Body of pancreas (tissue), 4 donors: ENCODE data around the gene PPARA. TPM values are rescaled to one million over a fixed set of nuclear protein-coding genes. Genes with fewer than 3 reads are reported as not detected.
A peak's percentile ranks its signal among the peaks of the same experiment; 100 is the strongest.

ENCODE experiments used
- ATAC-seq: fragments of 150-250 bp; one replicate; pipeline ENCODE4 v1.9.1; 2016
- DNase-seq, 4 donors: peaks; one replicate each; pipeline ENCODE4 v3.0.0-alpha.2; 2019
- H3K27ac ChIP-seq, 4 donors: fragments of 200-600 bp; sonication (generic); 1 replicate in 3 of 4; 2 replicates in 1 of 4; pipeline versions ENCODE4 v1.5.1 to v1.6.1; 2016 to 2019; ENCODE audit warnings: mild to moderate bottlenecking in 1 of 4, mixed read lengths in 1 of 4, moderate library complexity in 1 of 4
- H3K27me3 ChIP-seq, 2 donors: fragments of 200-600 bp; sonication (generic); one replicate each; pipeline ENCODE4 v1.6.0; 2016; ENCODE audit warnings: mild to moderate bottlenecking in 1 of 2
- H3K36me3 ChIP-seq, 2 donors: fragments of 200-600 bp; sonication (generic); replicated peaks in 1 of 2; 2 replicates each; pipeline ENCODE4 v1.5.1; 2016; ENCODE audit warnings: low read depth in 2 of 2; ENCODE audit not compliant: insufficient read depth in 1 of 2
- H3K4me1 ChIP-seq: fragments of 200-600 bp; sonication (generic); one replicate; pipeline ENCODE4 v1.6.0; 2016
- H3K4me3 ChIP-seq, 2 donors: fragments of 200-600 bp; sonication (generic); 1 replicate in 1 of 2; 2 replicates in 1 of 2; pipeline ENCODE4 v1.5.1; 2016 to 2019
- H3K9me3 ChIP-seq, 3 donors: fragments of 200-600 bp; sonication (generic); 1 replicate in 2 of 3; 2 replicates in 1 of 3; pipeline ENCODE4 v1.5.1; 2016
- POLR2A ChIP-seq, 3 donors: fragments of 450-650 bp; IDR thresholded peaks; one replicate each; pipeline ENCODE4 v1.6.1; 2016; ENCODE audit warnings: antibody characterized with exemption in 3 of 3, mild to moderate bottlenecking in 2 of 3
- WGBS, 2 donors: methylation state at CpG; one replicate each; pipeline ENCODE4 v1.1.5; 2017; 5-methylcytosine and 5-hydroxymethylcytosine counted together
- intact Hi-C: fragments of 100-400 bp; cut with DNase I; formaldehyde crosslinking; loops from one replicate; pipeline ENCODE4 v1.15.1; 2023
- total RNA-seq, 2 donors: library from RNA; depleted of rRNA; stranded (reverse); fragments of >200 nt; gene quantifications; one replicate each; pipeline ENCODE4 v1.1.0, GENCODE V29; 2016
- TF ChIP-seq, protein P1 (sequence below), 7 experiments: fragments of 450-650 bp in 4 of 7; fragments of 200-600 bp in 3 of 7; sonication (generic) in 3 of 7; IDR thresholded peaks; one replicate each; pipeline ENCODE4 v1.5.1; 2016 to 2019; ENCODE audit warnings: antibody characterized with exemption in 7 of 7

PPARA gene
- total RNA-seq, 2 donors from 2014 or later, result 15.8 to 19.8 TPM

DNA sequence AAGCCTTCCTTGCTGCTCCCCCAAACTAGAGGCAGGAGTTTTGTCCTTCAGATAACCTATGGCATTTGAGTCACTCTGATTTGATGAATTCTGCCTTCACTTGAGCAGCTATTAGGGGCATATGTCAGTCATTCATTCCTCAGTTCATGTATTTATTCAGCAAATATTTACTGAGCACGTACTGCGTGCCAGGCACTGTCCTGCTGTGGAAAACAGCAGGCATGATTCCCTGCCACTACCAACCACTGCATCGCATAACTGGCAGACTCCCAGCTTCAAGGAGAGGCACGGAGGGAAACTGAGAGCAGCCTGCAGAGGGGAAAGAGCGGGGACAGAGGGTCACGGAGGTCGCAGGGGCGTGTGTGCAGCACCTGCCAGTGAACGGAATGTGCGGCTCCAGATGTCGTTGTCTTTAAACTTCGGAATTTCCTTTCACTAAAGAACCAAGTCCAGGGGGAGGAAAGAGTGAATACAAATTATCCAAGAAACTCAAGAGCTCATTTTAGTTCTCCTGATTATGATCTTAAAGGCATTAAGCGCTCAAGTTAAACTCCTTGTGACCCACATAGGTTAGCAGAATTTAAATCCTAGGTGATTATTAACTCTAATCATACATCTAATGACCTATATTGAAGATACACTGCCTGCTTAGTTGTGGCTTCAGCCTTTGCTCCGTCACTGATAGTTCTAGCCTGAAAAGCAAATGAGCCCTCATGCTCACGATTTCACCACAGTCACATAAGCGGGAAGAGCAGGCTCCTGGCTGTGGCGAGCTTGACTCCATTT lies 12.6 kb downstream of the PPARA start:
- 47 to 48% methylated on average over 15 to 17 of the region's 17 CpGs for WGBS, 2 donors

DNA sequence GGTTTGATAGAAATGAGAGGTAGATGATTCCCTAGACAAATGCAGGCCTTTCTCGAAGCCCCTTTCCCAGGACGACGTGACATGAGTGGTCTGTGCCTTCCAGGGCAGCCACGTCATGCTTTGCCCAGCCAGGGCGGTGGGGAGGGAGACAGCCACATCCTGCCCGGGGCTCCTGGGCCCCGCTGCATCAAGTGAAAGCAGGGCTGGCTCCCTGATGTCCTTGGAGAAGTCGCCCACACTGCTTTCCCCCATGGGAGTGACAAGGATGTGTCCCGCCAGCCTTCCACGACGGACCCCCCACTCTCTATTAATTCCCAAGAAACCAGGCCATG lies 13.2 kb downstream of the PPARA start:
- 80 to 89% methylated on average over 11 of the region's 11 CpGs for WGBS, 2 donors
- no peak for ATAC-seq
- Histone ChIP-seq H3K27ac (no peak overlapping the region), H3K36me3 (no peaks in the 10 kb centered on the region), H3K9me3 (no peaks in the 10 kb centered on the region), H3K4me3 (no peak overlapping the region), H3K27me3 (no peaks in the 10 kb centered on the region), H3K4me1 (peaks cover 22% of the 10 kb centered on the region)
- intact Hi-C loops, result no loop called here
- TF ChIP-seq, protein P1, sequence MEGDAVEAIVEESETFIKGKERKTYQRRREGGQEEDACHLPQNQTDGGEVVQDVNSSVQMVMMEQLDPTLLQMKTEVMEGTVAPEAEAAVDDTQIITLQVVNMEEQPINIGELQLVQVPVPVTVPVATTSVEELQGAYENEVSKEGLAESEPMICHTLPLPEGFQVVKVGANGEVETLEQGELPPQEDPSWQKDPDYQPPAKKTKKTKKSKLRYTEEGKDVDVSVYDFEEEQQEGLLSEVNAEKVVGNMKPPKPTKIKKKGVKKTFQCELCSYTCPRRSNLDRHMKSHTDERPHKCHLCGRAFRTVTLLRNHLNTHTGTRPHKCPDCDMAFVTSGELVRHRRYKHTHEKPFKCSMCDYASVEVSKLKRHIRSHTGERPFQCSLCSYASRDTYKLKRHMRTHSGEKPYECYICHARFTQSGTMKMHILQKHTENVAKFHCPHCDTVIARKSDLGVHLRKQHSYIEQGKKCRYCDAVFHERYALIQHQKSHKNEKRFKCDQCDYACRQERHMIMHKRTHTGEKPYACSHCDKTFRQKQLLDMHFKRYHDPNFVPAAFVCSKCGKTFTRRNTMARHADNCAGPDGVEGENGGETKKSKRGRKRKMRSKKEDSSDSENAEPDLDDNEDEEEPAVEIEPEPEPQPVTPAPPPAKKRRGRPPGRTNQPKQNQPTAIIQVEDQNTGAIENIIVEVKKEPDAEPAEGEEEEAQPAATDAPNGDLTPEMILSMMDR (IDR thresholded peaks at IDR 0.05), result no peak
- no peak for TF ChIP-seq POLR2A (IDR thresholded peaks at IDR 0.05)
- no peak for DNase-seq

More for the DNA sequence above, 12.6 kb downstream of the PPARA start:
- Histone ChIP-seq H3K4me3 (no peak overlapping the region), H3K9me3 (no peaks in the 10 kb centered on the region), H3K36me3 (no peaks in the 10 kb centered on the region), H3K4me1 (peaks cover 22% of the 10 kb centered on the region), H3K27ac (peak overlapping the region in 2 of 4 donors; percentile 16 to 22), H3K27me3 (no peaks in the 10 kb centered on the region)
- intact Hi-C loops, result no loop called here
- ATAC-seq (peak; percentile 40), DNase-seq (peak in 2 of 4 donors; percentile 30 to 50)
- no peak for TF ChIP-seq POLR2A (IDR thresholded peaks at IDR 0.05)
- TF ChIP-seq, protein P1 (IDR thresholded peaks at IDR 0.05), result no peak

DNA sequence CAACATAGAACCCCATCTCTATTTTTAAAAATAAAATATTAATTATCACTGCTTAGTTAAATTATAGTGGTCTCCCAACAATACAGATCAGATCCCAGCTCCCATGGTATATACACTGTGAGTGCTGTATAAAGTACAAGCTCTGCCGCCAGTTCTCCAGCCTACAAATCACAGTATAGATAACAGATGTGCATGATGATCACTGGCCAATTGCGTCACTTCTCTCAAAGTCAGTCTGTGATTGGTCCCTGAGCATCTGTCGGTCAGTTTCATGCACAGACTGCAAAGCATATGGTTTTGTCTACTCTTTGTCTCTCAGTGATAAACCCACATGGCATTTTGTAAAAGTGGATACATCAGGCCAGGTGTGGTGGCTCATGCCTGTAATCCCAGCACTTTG lies 15.7 kb downstream of the PPARA start:
- intact Hi-C loops, result no loop called here
- H3K27me3 ChIP-seq, result no peaks in the 10 kb centered on the region
- H3K4me3 ChIP-seq, result no peak overlapping the region
- no peaks in the 10 kb centered on the region for H3K36me3 ChIP-seq
- H3K9me3 ChIP-seq, result no peaks in the 10 kb centered on the region
- peaks cover 27% of the 10 kb centered on the region for H3K4me1 ChIP-seq
- 95 to 100% methylated on average over 3 of the region's 3 CpGs for WGBS, 2 donors
- ATAC-seq (no peak), DNase-seq (no peak)
- H3K27ac ChIP-seq, result no peak overlapping the region
- no peak for TF ChIP-seq POLR2A (IDR thresholded peaks at IDR 0.05)
- TF ChIP-seq, protein P1 (IDR thresholded peaks at IDR 0.05), result no peak

DNA sequence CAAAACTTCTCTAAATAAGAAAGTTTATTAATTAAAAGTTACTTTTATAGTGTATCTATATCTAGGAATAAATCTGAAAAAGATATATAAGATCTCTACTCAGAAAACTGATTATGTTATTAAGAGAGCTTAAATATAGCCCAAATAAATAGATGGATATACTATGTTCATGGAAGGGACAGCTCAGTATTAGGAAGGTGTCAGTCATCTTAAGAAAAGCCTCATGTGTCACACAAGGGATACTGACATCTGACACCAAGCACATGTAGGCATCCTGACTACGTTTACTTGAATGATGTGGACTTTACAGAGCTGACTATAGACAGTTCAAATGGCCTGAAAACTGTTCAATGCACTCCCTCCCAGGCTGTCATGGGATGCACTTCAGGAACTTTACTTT lies 19.3 kb downstream of the PPARA start:
- Histone ChIP-seq H3K27me3 (no peaks in the 10 kb centered on the region), H3K4me1 (peaks cover 33% of the 10 kb centered on the region), H3K9me3 (no peaks in the 10 kb centered on the region), H3K36me3 (no peaks in the 10 kb centered on the region), H3K27ac (no peak overlapping the region), H3K4me3 (no peak overlapping the region)
- intact Hi-C loops, result no loop called here
- WGBS, 2 donors, result 89 to 92% methylated on average over 1 of the region's 1 CpG
- no peak for ATAC-seq
- TF ChIP-seq, protein P1 (IDR thresholded peaks at IDR 0.05), result no peak
- TF ChIP-seq POLR2A (IDR thresholded peaks at IDR 0.05), result no peak
- no peak for DNase-seq

DNA sequence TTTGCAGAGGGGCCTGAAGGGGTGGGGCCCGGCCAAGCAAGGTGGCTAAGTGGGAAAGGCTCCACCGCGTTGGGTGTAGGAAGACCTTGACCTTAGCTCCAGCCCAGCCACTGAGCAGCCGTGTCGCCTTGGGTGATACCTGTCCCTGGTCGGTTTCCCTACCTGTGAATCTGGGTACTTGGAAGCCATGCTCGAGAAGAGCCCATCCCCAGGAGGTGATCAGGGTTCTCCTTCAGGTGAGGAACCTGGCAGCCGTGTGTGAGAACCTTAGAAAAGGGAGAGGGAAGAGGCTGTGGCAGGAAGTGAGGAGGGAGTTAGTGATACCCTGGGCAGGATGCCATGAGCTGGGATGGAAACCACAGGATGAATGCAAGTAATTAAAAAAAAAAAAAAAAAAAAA lies 21.6 kb downstream of the PPARA start:
- Histone ChIP-seq H3K9me3 (no peaks in the 10 kb centered on the region), H3K4me3 (no peak overlapping the region), H3K27me3 (no peaks in the 10 kb centered on the region), H3K27ac (peak overlapping the region in 1 of 4 donors; percentile 12), H3K36me3 (no peaks in the 10 kb centered on the region), H3K4me1 (peaks cover 33% of the 10 kb centered on the region)
- peak in 1 of 4 donors; percentile 38 for DNase-seq
- 54 to 70% methylated on average over 6 to 8 of the region's 8 CpGs for WGBS, 2 donors
- peak; percentile 14 for ATAC-seq
- TF ChIP-seq, protein P1 (IDR thresholded peaks at IDR 0.05), result no peak
- no peak for TF ChIP-seq POLR2A (IDR thresholded peaks at IDR 0.05)
- intact Hi-C loops, result no loop called here
